Activated naive CD4-positive, alpha-beta T cell treated with anti-CD3 and anti-CD28 coated beads for 36 hours (primary cell): Measurements from ENCODE around the gene MRPS34. TPM values are rescaled to one million over a fixed set of nuclear protein-coding genes. Genes with fewer than 3 reads are reported as not detected.

Experiments
- CTCF ChIA-PET: fragments of 350-600 bp; sonication (Branson Sonifier 250); formaldehyde crosslinking; loops from one replicate; lab custom pipeline; 2021; ENCODE audit warnings: antibody characterized with exemption; lab: Charles Lee
- DNase-seq: peaks from one replicate; pipeline ENCODE4 v3.0.0-alpha.2; 2020
- H3K27ac Mint-ChIP-seq: one replicate; pipeline ENCODE4 v1.8.0; 2021; ENCODE audit warnings: mild to moderate bottlenecking, mixed read lengths
- H3K27me3 Mint-ChIP-seq: one replicate; pipeline ENCODE4 v1.8.0; 2021; ENCODE audit warnings: low read depth, mixed read lengths
- H3K36me3 Mint-ChIP-seq: one replicate; pipeline ENCODE4 v1.8.0; 2021; ENCODE audit warnings: low read depth, mixed read lengths
- H3K4me1 Mint-ChIP-seq: one replicate; pipeline ENCODE4 v1.8.0; 2021; ENCODE audit warnings: low read depth, mixed read lengths
- H3K4me3 Mint-ChIP-seq: one replicate; pipeline ENCODE4 v1.8.0; 2021; ENCODE audit warnings: mild to moderate bottlenecking, moderate library complexity, mixed read lengths
- H3K9me3 Mint-ChIP-seq: one replicate; pipeline ENCODE4 v1.8.0; 2021; ENCODE audit warnings: mixed read lengths
- intact Hi-C: fragments of 100-400 bp; cut with micrococcal nuclease; formaldehyde crosslinking; loops from one replicate; pipeline ENCODE4 v1.15.1; 2023
- total RNA-seq, 2 experiments: library from RNA; stranded (reverse); gene quantifications; one replicate each; pipeline ENCODE4 v1.2.3, GENCODE V29; 2021

Gene MRPS34
- total RNA-seq, 2 experiments from 2014 or later, result 122 to 138 TPM

GRCh38 chr16:1769402-1770300 is 3.3 kb downstream of the MRPS34 start:
- H3K9me3 Mint-ChIP-seq, result no peaks in the 10 kb centered on the region
- peak overlapping the region; percentile 93 for H3K4me3 Mint-ChIP-seq
- no peaks in the 10 kb centered on the region for H3K27me3 Mint-ChIP-seq
- CTCF ChIA-PET, result no interaction called here
- H3K4me1 Mint-ChIP-seq, result peaks cover 3% of the 10 kb centered on the region
- peak overlapping the region; percentile 80 for H3K27ac Mint-ChIP-seq
- intact Hi-C loops, result loop anchor here (5.0 kb wide), 2 partner anchors 173 to 347 kb away; partner anchors contain the start of genes MSRB1 and UQCC4
- H3K36me3 Mint-ChIP-seq, result peaks cover 15% of the 10 kb centered on the region
- no peak for DNase-seq

GRCh38 chr16:1768767-1769401 is 4.0 kb downstream of the MRPS34 start:
- Mint-ChIP-seq H3K4me1 (peaks cover 1% of the 10 kb centered on the region), H3K27ac (no peak overlapping the region), H3K27me3 (no peaks in the 10 kb centered on the region), H3K36me3 (peaks cover 15% of the 10 kb centered on the region), H3K9me3 (no peaks in the 10 kb centered on the region), H3K4me3 (no peak overlapping the region)
- intact Hi-C loops, result no loop called here
- no peak for DNase-seq
- CTCF ChIA-PET, result no interaction called here

GRCh38 chr16:1768061-1768766 is 4.7 kb downstream of the MRPS34 start:
- no peak for DNase-seq
- Mint-ChIP-seq H3K27me3 (no peaks in the 10 kb centered on the region), H3K4me1 (no peaks in the 10 kb centered on the region), H3K4me3 (no peak overlapping the region), H3K36me3 (peaks cover 15% of the 10 kb centered on the region), H3K9me3 (no peaks in the 10 kb centered on the region), H3K27ac (peak overlapping the region; percentile 13)
- intact Hi-C loops, result no loop called here
- CTCF ChIA-PET, result no interaction called here

GRCh38 chr16:1767116-1767994 is 5.6 kb downstream of the MRPS34 start:
- no peak for DNase-seq
- no peaks in the 10 kb centered on the region for H3K4me1 Mint-ChIP-seq
- peaks cover 12% of the 10 kb centered on the region for H3K36me3 Mint-ChIP-seq
- H3K27ac Mint-ChIP-seq, result no peak overlapping the region
- intact Hi-C loops, result no loop called here
- no peaks in the 10 kb centered on the region for H3K9me3 Mint-ChIP-seq
- no peak overlapping the region for H3K4me3 Mint-ChIP-seq
- H3K27me3 Mint-ChIP-seq, result no peaks in the 10 kb centered on the region
- CTCF ChIA-PET, result no interaction called here

- CTCF ChIA-PET, result no interaction called here
- Mint-ChIP-seq H3K27me3 (no peaks in the 10 kb centered on the region), H3K27ac (no peak overlapping the region), H3K36me3 (peaks cover 5% of the 10 kb centered on the region), H3K4me3 (no peak overlapping the region), H3K9me3 (no peaks in the 10 kb centered on the region), H3K4me1 (no peaks in the 10 kb centered on the region)
- intact Hi-C loops, result no loop called here
- no peak for DNase-seq
Measured at GRCh38 chr16:1766701-1767100, 6.2 kb downstream of the MRPS34 start.

GRCh38 chr16:1766231-1766630 is 6.7 kb downstream of the MRPS34 start:
- no peak for DNase-seq
- Mint-ChIP-seq H3K27ac (no peak overlapping the region), H3K4me1 (no peaks in the 10 kb centered on the region), H3K27me3 (no peaks in the 10 kb centered on the region), H3K36me3 (peaks cover 6% of the 10 kb centered on the region), H3K4me3 (no peak overlapping the region), H3K9me3 (no peaks in the 10 kb centered on the region)
- intact Hi-C loops, result no loop called here
- CTCF ChIA-PET, result no interaction called here

GRCh38 chr16:1765826-1766225 is 7.1 kb downstream of the MRPS34 start:
- H3K4me1 Mint-ChIP-seq, result no peaks in the 10 kb centered on the region
- H3K9me3 Mint-ChIP-seq, result no peaks in the 10 kb centered on the region
- CTCF ChIA-PET, result no interaction called here
- no peak for DNase-seq
- H3K4me3 Mint-ChIP-seq, result no peak overlapping the region
- intact Hi-C loops, result no loop called here
- H3K36me3 Mint-ChIP-seq, result peaks cover 7% of the 10 kb centered on the region
- H3K27me3 Mint-ChIP-seq, result no peaks in the 10 kb centered on the region
- no peak overlapping the region for H3K27ac Mint-ChIP-seq

- no peak overlapping the region for H3K4me3 Mint-ChIP-seq
- H3K36me3 Mint-ChIP-seq, result peaks cover 7% of the 10 kb centered on the region
- CTCF ChIA-PET, result no interaction called here
- no peak for DNase-seq
- H3K4me1 Mint-ChIP-seq, result no peaks in the 10 kb centered on the region
- no peaks in the 10 kb centered on the region for H3K9me3 Mint-ChIP-seq
- no peaks in the 10 kb centered on the region for H3K27me3 Mint-ChIP-seq
- intact Hi-C loops, result no loop called here
- no peak overlapping the region for H3K27ac Mint-ChIP-seq
Measured at GRCh38 chr16:1764971-1765370, 8.0 kb downstream of the MRPS34 start.

GRCh38 chr16:1763521-1764511 is 9.1 kb downstream of the MRPS34 start:
- no peaks in the 10 kb centered on the region for H3K4me1 Mint-ChIP-seq
- no peak overlapping the region for H3K4me3 Mint-ChIP-seq
- intact Hi-C loops, result no loop called here
- peaks cover 7% of the 10 kb centered on the region for H3K36me3 Mint-ChIP-seq
- H3K9me3 Mint-ChIP-seq, result no peaks in the 10 kb centered on the region
- H3K27me3 Mint-ChIP-seq, result no peaks in the 10 kb centered on the region
- DNase-seq, result no peak
- H3K27ac Mint-ChIP-seq, result no peak overlapping the region
- CTCF ChIA-PET, result no interaction called here

- Mint-ChIP-seq H3K27ac (no peak overlapping the region), H3K4me1 (no peaks in the 10 kb centered on the region), H3K4me3 (no peak overlapping the region), H3K27me3 (no peaks in the 10 kb centered on the region), H3K9me3 (no peaks in the 10 kb centered on the region), H3K36me3 (peaks cover 4% of the 10 kb centered on the region)
- DNase-seq, result no peak
- CTCF ChIA-PET, result no interaction called here
- intact Hi-C loops, result no loop called here
Measured at GRCh38 chr16:1762879-1763520, 9.9 kb downstream of the MRPS34 start.
